GM10847 (cell line): Measurements from ENCODE around the gene MYOCD.

Experiments used
- POLR2A ChIP-seq: IDR thresholded peaks from 2 replicates; pipeline ENCODE4 v1.6.1; 2011; ENCODE audit not compliant: insufficient read length; ENCODE audit errors: extremely low read depth

The MYOCD gene

GRCh38 chr17:12667299-12667958, 1.7 kb downstream of the MYOCD start:
- TF ChIP-seq POLR2A = no peak

DNA sequence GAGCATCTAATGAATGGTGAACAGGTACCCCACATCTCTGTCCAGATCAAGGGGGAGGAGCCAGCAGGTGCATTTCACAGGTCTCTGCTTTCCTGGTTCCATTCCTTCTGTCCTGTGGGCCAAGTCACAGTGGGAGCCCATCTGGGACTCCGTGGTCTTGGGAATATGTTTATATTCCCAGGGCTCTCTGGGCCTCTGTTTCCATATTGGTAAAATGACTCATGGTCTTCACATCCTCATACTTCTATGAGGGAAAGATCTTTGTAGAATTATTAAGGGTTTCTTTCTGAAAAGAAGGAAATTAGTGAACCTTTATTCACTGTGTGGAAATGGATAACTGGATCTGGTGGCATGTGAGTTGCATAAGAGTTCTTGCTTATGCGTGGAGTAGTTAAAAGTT, 6.2 kb downstream of the MYOCD start:
- TF ChIP-seq POLR2A = no peak

DNA sequence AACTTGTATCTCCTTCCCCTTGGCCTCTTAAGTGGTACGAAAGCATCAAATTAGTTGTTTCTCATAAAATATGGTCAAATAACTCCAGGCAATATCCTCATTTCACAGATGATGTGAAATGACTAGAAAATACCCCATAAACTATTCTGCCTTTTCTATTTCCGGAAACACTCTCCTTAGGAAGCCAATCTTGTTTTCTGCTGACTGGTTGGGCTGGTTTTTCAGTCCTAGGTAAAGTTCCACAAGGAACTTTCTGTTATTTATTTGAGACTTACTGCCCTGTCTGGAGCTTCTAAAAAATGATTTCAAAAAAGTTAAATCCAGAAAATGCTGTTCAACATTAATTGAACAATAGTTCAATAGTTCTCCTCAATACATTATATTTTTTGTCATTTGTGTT, 7.3 kb downstream of the MYOCD start:
- no peak for TF ChIP-seq POLR2A

GRCh38 chr17:12673788-12674187, 8.1 kb downstream of the MYOCD start:
- no peak for TF ChIP-seq POLR2A

GRCh38 chr17:12680407-12680897, 14.8 kb downstream of the MYOCD start:
- no peak for TF ChIP-seq POLR2A

- no peak for TF ChIP-seq POLR2A
Observed at GRCh38 chr17:12680993-12681392, 15.3 kb downstream of the MYOCD start.

DNA sequence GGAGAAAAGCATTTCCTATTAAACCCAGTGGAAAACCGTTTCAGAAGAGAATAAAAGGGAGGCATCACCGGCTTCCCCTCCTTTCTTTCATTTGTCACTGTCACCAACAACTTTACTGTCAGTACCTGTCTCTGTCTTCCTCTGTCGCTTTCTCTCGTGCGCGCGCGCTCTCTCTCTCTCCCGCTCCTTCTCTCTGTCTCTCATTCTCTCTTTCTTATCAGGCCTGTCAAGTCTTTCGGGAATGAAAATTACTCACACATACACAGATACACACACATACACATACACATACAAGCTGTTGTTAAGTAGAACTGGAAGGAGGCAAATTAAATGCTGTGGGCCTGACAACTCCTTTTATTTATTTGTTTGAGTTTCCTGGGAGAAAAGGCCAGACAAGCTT, 17.6 kb downstream of the MYOCD start:
- no peak for TF ChIP-seq POLR2A

DNA sequence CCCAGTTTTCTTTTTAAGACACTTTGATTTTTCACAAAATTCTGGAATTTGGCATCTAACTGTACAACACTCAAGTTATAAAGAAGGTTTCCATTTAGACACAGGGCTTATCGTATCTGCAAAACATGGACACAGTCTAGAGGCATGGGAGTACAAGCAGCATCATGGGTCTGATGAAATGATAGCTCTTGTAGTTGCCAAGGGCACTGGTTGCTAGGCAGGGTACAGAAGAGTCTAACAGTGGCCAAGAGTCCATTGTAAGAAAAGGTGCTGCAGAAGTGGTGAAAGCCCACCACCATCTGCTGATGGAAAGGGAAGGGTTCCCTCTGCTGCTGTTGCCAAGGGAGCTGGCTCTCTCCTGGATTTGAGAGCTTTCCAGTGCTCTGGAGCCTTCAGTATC, 20.8 kb downstream of the MYOCD start:
- no peak for TF ChIP-seq POLR2A

DNA sequence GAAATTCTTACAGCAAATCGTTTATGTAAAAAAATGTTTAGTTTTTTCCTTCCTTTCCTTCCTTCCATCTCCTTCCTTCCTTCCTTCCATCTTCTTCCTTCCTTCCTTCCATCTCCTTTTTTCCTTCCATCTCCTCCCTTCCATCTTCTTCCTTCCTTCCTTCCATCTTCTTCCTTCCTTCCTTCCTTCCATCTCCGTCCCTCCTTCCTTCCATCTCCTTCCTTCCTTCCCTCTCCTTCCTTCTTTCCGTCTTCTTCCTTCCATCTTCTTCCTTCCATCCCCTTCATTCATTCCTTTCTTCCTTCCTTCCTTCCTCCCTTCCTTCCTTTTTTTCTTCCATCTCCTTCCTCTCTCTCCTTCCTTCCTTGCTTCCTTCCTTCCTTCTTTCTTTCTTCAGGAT, 22.7 kb downstream of the MYOCD start:
- TF ChIP-seq POLR2A = no peak

GRCh38 chr17:12691173-12691572, 25.5 kb downstream of the MYOCD start:
- TF ChIP-seq POLR2A = no peak

GRCh38 chr17:12693640-12694039, 27.9 kb downstream of the MYOCD start:
- no peak for TF ChIP-seq POLR2A

- TF ChIP-seq POLR2A = no peak
Observed at GRCh38 chr17:12706070-12706469, 40.4 kb downstream of the MYOCD start.

- no peak for TF ChIP-seq POLR2A
Observed at GRCh38 chr17:12709063-12709462, 43.4 kb downstream of the MYOCD start.

- TF ChIP-seq POLR2A = no peak
Observed at GRCh38 chr17:12712415-12712814, 46.7 kb downstream of the MYOCD start.

DNA sequence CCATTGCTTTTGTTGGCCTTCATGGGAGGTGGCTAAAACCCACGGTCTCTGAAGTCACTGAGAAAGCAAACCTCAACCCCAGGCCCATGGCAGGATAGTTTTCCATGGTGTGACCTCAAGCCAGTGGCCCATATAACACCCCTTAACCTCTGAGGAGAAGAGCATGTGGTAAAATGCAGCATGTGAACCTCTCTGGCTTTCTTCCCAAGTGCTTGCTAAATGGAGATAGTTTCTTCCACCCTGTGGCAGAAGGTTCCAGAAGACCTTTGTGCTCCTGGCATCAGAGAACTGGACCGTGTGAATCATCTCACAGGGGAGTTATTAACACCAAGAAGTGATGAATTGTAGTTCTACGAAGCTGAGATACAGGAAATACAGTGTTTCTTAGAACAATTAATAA, 47.3 kb downstream of the MYOCD start:
- TF ChIP-seq POLR2A = no peak

DNA sequence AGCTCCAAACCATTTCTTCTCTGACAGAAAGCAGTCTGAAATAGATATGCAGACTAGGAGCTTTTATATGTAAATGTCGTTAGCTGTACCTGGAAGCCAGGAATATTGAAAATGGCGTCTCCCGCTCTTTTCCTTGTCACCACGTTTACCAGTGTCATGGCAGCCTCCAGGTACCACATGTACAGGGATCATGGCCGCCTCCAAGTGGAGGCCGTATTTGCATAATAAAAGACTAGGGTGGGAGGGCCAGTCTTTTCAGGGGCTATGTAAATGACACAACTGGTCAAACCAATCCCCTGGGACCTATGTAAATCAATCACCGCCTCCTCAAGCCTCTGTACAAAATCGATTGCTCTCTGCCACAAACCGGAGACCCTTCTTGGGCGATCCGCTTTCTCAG, 54.3 kb downstream of the MYOCD start:
- TF ChIP-seq POLR2A = no peak

DNA sequence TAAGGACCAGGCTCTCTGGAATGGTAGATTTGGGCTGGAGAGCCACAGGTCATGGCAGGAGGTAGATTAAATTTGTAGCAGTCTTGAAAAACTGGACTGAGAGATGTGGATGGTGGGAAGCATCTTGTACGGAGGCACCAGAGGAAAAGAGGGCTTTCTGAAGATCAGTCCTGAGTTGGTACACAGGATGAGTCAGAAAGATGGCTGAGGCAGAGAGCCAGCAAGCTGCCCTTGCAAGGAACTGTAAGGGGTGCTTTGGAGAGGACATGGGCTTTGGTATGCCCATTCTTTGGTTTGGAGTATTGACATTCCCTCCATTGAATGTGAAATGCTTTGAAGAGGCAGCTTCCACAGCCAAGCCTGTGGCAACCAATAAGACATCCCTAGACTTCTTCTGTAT, 55.9 kb downstream of the MYOCD start:
- TF ChIP-seq POLR2A = no peak

DNA sequence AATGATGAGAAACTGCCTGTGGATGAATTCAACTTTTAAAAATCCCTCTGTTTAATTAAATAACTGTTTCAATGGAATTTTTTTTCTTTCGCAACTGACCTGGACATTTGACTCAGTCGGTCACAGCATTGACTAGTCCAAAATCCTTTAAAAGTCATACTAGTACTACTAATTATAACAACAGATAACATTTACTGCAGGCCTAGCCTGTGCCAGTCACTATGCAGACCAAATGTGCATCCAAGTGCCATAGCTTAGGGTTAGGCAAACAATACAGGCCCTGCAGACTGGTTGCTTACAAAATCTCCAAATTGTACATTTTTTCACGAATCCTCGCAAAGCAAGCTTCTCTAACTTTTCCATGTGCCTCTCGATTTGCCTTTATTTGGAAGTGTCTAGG, 56.6 kb downstream of the MYOCD start:
- TF ChIP-seq POLR2A = no peak

DNA sequence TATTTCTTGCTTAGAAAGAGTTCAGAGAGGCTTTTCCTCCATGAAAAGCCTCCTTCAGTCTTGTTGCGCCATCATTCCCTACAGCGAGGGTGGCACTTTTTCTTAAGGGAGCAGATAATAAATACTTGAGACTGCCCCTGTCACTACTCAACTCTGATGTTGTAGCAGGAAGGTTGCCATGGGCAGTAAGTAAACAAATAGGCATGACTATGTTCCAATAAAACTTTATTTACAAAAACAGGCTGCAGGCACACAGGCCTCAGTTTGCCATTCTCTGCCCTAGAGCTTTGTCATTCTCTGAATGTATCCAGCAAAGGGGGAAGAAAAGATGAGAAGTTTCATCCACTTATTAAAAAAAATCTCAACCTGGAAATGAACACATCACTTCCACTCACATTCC, 60.4 kb downstream of the MYOCD start:
- TF ChIP-seq POLR2A = no peak
